A549 (cell line): Measurements from ENCODE around the gene ACOX1. TPM values are rescaled to one million over a fixed set of nuclear protein-coding genes. Genes with fewer than 3 reads are reported as not detected.

Source experiments
- ATAC-seq, 2 experiments: fragments of 200-7000 bp in 1 of 2; fragments of >200 bp in 1 of 2; cut with Nextera tagmentation in 1 of 2; cut with Tn5 transposase in 1 of 2; 3 replicates each; pipeline versions ENCODE4 v1.8.0 to v1.9.1; 2018 to 2020; ENCODE audit warnings: mild to moderate bottlenecking in 1 of 2, moderate library complexity in 1 of 2
- CTCF ChIA-PET: fragments of 300-600 bp; sonication (Branson Sonifier 250); formaldehyde crosslinking; extraction: SDS; loops from one replicate; lab custom pipeline; 2021; ENCODE audit warnings: antibody characterized with exemption, inconsistent platforms; lab: Yijun Ruan, JAX
- POLR2A ChIA-PET: fragments of 350-600 bp; formaldehyde crosslinking; extraction: SDS; loops from one replicate; lab custom pipeline; 2021; ENCODE audit warnings: antibody characterized with exemption, inconsistent platforms; lab: Yijun Ruan, JAX
- DNase-seq, 2 experiments: peaks; one replicate each; pipeline versions ENCODE4 v3.0.0 to v3.0.0-alpha.2; 2011 to 2016; ENCODE audit warnings: low read depth in 1 of 2, low spot score in 1 of 2
- FAIRE-seq: peaks from 2 replicates; lab custom pipeline; 2011; peaks lifted over from hg19 to GRCh38; lab: Jason Lieb, UNC
- H3K27ac ChIP-seq, 2 experiments: fragments of >200 bp; sonication (Bioruptor Twin); formaldehyde crosslinking; 3 replicates each; pipeline ENCODE4 v1.5.1; 2016 to 2017
- H3K4me1 ChIP-seq: fragments of >200 bp; sonication (Bioruptor Twin); formaldehyde crosslinking; 3 replicates; pipeline ENCODE4 v1.6.1; 2016
- H3K4me2 ChIP-seq: fragments of >200 bp; sonication (Bioruptor Twin); formaldehyde crosslinking; 3 replicates; pipeline ENCODE4 v1.6.1; 2016
- H3K4me3 ChIP-seq: fragments of >200 bp; sonication (Bioruptor Twin); formaldehyde crosslinking; 3 replicates; pipeline ENCODE4 v1.5.1; 2016
- H3K9me3 ChIP-seq: fragments of >200 bp; sonication (Bioruptor Twin); formaldehyde crosslinking; 3 replicates; pipeline ENCODE4 v1.6.1; 2016
- ATOH8 ChIP-seq: fragments of 250-450 bp; sonication (Bioruptor Pico); IDR thresholded peaks from 2 replicates; pipeline ENCODE4 v1.5.0; 2020; ENCODE audit warnings: low read depth, mild to moderate bottlenecking, moderate library complexity
- BCL3 ChIP-seq: fragments of >200 bp; sonication (Bioruptor Twin); formaldehyde crosslinking; IDR thresholded peaks from 3 replicates; pipeline ENCODE4 v1.6.1; 2016
- CBX8 ChIP-seq: fragments of 200-600 bp; sonication (generic); IDR thresholded peaks from 2 replicates; pipeline ENCODE4 v1.6.1; 2016
- CHD4 ChIP-seq: fragments of 200-600 bp; sonication (generic); IDR thresholded peaks from 2 replicates; pipeline ENCODE4 v1.6.1; 2016; ENCODE audit warnings: antibody characterized with exemption, mild to moderate bottlenecking, borderline replicate concordance
- CTCF ChIP-seq: fragments of >200 bp; sonication (Bioruptor Twin); formaldehyde crosslinking; IDR thresholded peaks from 3 replicates; pipeline ENCODE4 v1.5.1; 2016
- ELK1 ChIP-seq: fragments of 150-350 bp; IDR thresholded peaks from 2 replicates; pipeline ENCODE4 v1.6.1; 2014; ENCODE audit warnings: low read depth, mild to moderate bottlenecking, low read length
- ESRRA ChIP-seq: fragments of 150-350 bp; IDR thresholded peaks from 2 replicates; pipeline ENCODE4 v1.6.1; 2014; ENCODE audit warnings: mild to moderate bottlenecking, low read length, borderline replicate concordance
- FOXS1 ChIP-seq: fragments of 250-450 bp; sonication (Bioruptor Pico); IDR thresholded peaks from 2 replicates; pipeline ENCODE4 v1.5.0; 2020; ENCODE audit warnings: mild to moderate bottlenecking, moderate library complexity
- GATA3 ChIP-seq: IDR thresholded peaks from 2 replicates; pipeline ENCODE4 v1.6.1; 2012; ENCODE audit warnings: borderline replicate concordance
- HES2 ChIP-seq: fragments of >200 bp; sonication (Bioruptor Twin); formaldehyde crosslinking; IDR thresholded peaks from 2 replicates; pipeline ENCODE4 v1.6.1; 2016
- HEYL ChIP-seq: fragments of 250-450 bp; sonication (Bioruptor Pico); IDR thresholded peaks from 2 replicates; pipeline ENCODE4 v1.8.0; 2021; ENCODE audit warnings: mild to moderate bottlenecking, moderate library complexity
- HOXB13 ChIP-seq: fragments of 250-450 bp; sonication (Bioruptor Pico); IDR thresholded peaks from 2 replicates; pipeline ENCODE4 v1.5.0; 2020; ENCODE audit warnings: low read depth, mild to moderate bottlenecking, moderate library complexity
- HOXB5 ChIP-seq: fragments of 250-450 bp; sonication (Bioruptor Pico); IDR thresholded peaks from 2 replicates; pipeline ENCODE4 v1.5.0; 2020; ENCODE audit warnings: mild to moderate bottlenecking, moderate library complexity
- JUN ChIP-seq, 2 experiments: fragments of >200 bp; sonication (Bioruptor Twin); formaldehyde crosslinking; IDR thresholded peaks; 2 replicates in 1 of 2; 3 replicates in 1 of 2; pipeline ENCODE4 v1.6.1; 2016 to 2017
- KDM1A ChIP-seq: fragments of 200-600 bp; sonication (generic); IDR thresholded peaks from 2 replicates; pipeline ENCODE4 v1.6.1; 2016; ENCODE audit warnings: low read depth, mild to moderate bottlenecking
- KDM5A ChIP-seq: fragments of 200-600 bp; sonication (generic); IDR thresholded peaks from 2 replicates; pipeline ENCODE4 v1.6.1; 2016; ENCODE audit warnings: antibody characterized with exemption, mild to moderate bottlenecking
- MAFK ChIP-seq: fragments of 450-650 bp; IDR thresholded peaks from 2 replicates; pipeline ENCODE4 v1.6.1; 2014; ENCODE audit not compliant: partially characterized antibody
- MAX ChIP-seq: IDR thresholded peaks from 2 replicates; pipeline ENCODE4 v1.6.1; 2012
- MYC ChIP-seq: IDR thresholded peaks from 2 replicates; pipeline ENCODE4 v1.6.1; 2012; ENCODE audit warnings: mild to moderate bottlenecking, inconsistent platforms, low read length, improper control_type of control experiment, borderline replicate concordance
- NFE2L2 ChIP-seq: fragments of 150-350 bp; conservative IDR thresholded peaks from 2 replicates; pipeline ENCODE4 v1.6.1; 2014; ENCODE audit warnings: low read length
- NPAS2 ChIP-seq: fragments of 250-450 bp; sonication (Bioruptor Pico); IDR thresholded peaks from 2 replicates; pipeline ENCODE4 v1.8.0; 2022; ENCODE audit warnings: mild to moderate bottlenecking, moderate library complexity, borderline replicate concordance
- NR3C1 ChIP-seq: fragments of >200 bp; sonication (Bioruptor Twin); formaldehyde crosslinking; IDR thresholded peaks from 3 replicates; pipeline ENCODE4 v1.6.1; 2017
- PHF8 ChIP-seq: fragments of 200-600 bp; sonication (generic); IDR thresholded peaks from 2 replicates; pipeline ENCODE4 v1.6.1; 2016; ENCODE audit warnings: low read depth, mild to moderate bottlenecking, antibody characterized with exemption, moderate library complexity, borderline replicate concordance
- RARB ChIP-seq: fragments of 250-450 bp; sonication (Bioruptor Pico); IDR thresholded peaks from 2 replicates; pipeline ENCODE4 v1.8.0; 2021; ENCODE audit warnings: mild to moderate bottlenecking, moderate library complexity
- RCOR1 ChIP-seq: fragments of 150-350 bp; IDR thresholded peaks from 2 replicates; pipeline ENCODE4 v1.6.1; 2014; ENCODE audit warnings: antibody characterized with exemption, low read length, low read depth
- RFX5 ChIP-seq: fragments of 450-650 bp; IDR thresholded peaks from 2 replicates; pipeline ENCODE4 v1.7.1; 2014; ENCODE audit warnings: antibody characterized with exemption, mild to moderate bottlenecking, moderate library complexity
- RNF2 ChIP-seq: fragments of 200-600 bp; sonication (generic); IDR thresholded peaks from 2 replicates; pipeline ENCODE4 v1.6.1; 2016; ENCODE audit warnings: low read depth, mild to moderate bottlenecking, antibody characterized with exemption, moderate library complexity, borderline replicate concordance
- TFCP2L1 ChIP-seq: fragments of 250-450 bp; sonication (Bioruptor Pico); IDR thresholded peaks from 2 replicates; pipeline ENCODE4 v1.5.0; 2021; ENCODE audit warnings: mild to moderate bottlenecking
- TP53 ChIP-seq: fragments of 250-450 bp; sonication (Bioruptor Pico); IDR thresholded peaks from 2 replicates; pipeline ENCODE4 v1.5.0; 2021; ENCODE audit warnings: mild to moderate bottlenecking, moderate library complexity
- USF2 ChIP-seq: fragments of 450-650 bp; IDR thresholded peaks from 2 replicates; pipeline ENCODE4 v1.6.1; 2014; ENCODE audit warnings: antibody characterized with exemption
- ZNF302 ChIP-seq: fragments of 250-450 bp; sonication (Bioruptor Pico); IDR thresholded peaks from 2 replicates; pipeline ENCODE4 v1.9.0; 2021; ENCODE audit warnings: inconsistent platforms, mild to moderate bottlenecking, moderate library complexity
- ZSCAN20 ChIP-seq: fragments of 250-450 bp; sonication (Bioruptor Pico); IDR thresholded peaks from 2 replicates; pipeline ENCODE4 v1.8.0; 2022; ENCODE audit warnings: mild to moderate bottlenecking, moderate library complexity
- WGBS: methylation state at CpG from one replicate; pipeline ENCODE4 v1.1.6; 2017; ENCODE audit errors: missing lambda C conversion rate; 5-methylcytosine and 5-hydroxymethylcytosine counted together
- polyA plus RNA-seq, 4 experiments: library from polyadenylated mRNA; depleted of rRNA in 3 of 4; stranded (reverse); fragments of >200 nt; fragmentation: RNase III in 1 of 4; extraction: RNeasy Plus Mini Kit Qiagen cat#74134 plus additional on column Dnase treatment in 1 of 4; gene quantifications; 2 replicates in 3 of 4; 3 replicates in 1 of 4; pipeline ENCODE4 v1.2.3, GENCODE V29; 2011 to 2017

The ACOX1 gene
- polyA plus RNA-seq, 2 of the 4 experiments (the other 2 are of a cell fraction) = 17.9 to 31.1 TPM

GRCh38 chr17:76003915-76004314 lies 24.9 kb upstream of the ACOX1 start:
- FAIRE-seq (no peak), DNase-seq (no peak), ATAC-seq (no peak)
- 95% methylated on average over 6 of the region's 6 CpGs for WGBS
- Histone ChIP-seq H3K4me3 (no peak overlapping the region), H3K4me2 (no peak overlapping the region), H3K27ac (no peak overlapping the region), H3K9me3 (no peaks in the 10 kb centered on the region), H3K4me1 (peaks cover 3% of the 10 kb centered on the region; the same call in 1 of the 3 replicates)
- CTCF ChIA-PET = interaction anchor here (0.6 to 24.2 kb wide), 19 partner anchors 8 to 276 kb away, joined by 3 to 408 read pairs (median 7); partner anchors contain the start of genes EVPL, EXOC7, MRPL38 and TRIM65
- POLR2A ChIA-PET = interaction anchor here (0.7 kb wide), 1 partner anchor 138 kb away, joined by 4 read pairs; no protein-coding TSS in a partner anchor
- no peak for TF ChIP-seq PHF8
- no peak for TF ChIP-seq TP53 (CRISPR knock-in tag)
- TF ChIP-seq USF2 = no peak
- no peak for TF ChIP-seq MAX
- TF ChIP-seq NFE2L2 = no peak
- TF ChIP-seq BCL3 = no peak
- TF ChIP-seq JUN (IDR thresholded peaks at IDR 0.05) = no peak
- TF ChIP-seq NPAS2 = no peak
- no peak for TF ChIP-seq ELK1
- TF ChIP-seq GATA3 = no peak
- TF ChIP-seq ZSCAN20 = no peak
- TF ChIP-seq ATOH8 (CRISPR knock-in tag) = no peak
- TF ChIP-seq CTCF = no peak
- TF ChIP-seq FOXS1 (CRISPR knock-in tag) = no peak
- TF ChIP-seq MYC = no peak
- no peak for TF ChIP-seq KDM1A
- no peak for TF ChIP-seq RARB (CRISPR knock-in tag)
- no peak for TF ChIP-seq RNF2
- no peak for TF ChIP-seq RCOR1

- POLR2A ChIA-PET = interaction anchor here (1.5 kb wide), 1 partner anchor 23 kb away, joined by 6 read pairs; the partner anchor contains the start of genes ACOX1 and TEN1
- H3K9me3 ChIP-seq = no peaks in the 10 kb centered on the region
- ATAC-seq (no peak), FAIRE-seq (no peak), DNase-seq (no peak)
- CTCF ChIA-PET = interaction anchor here (1.0 to 24.2 kb wide), 15 partner anchors 13 to 302 kb away, joined by 3 to 408 read pairs (median 5); partner anchors contain the start of genes ACOX1, MRPL38, TEN1 and WBP2
- no peak overlapping the region for H3K27ac ChIP-seq
- WGBS = 97% methylated on average over 12 of the region's 12 CpGs
- no peak overlapping the region for H3K4me3 ChIP-seq
- H3K4me2 ChIP-seq = no peak overlapping the region
- peaks cover 11% of the 10 kb centered on the region; the same call in 2 of the 3 replicates for H3K4me1 ChIP-seq
- TF ChIP-seq KDM5A = no peak
- TF ChIP-seq ESRRA = no peak
- no peak for TF ChIP-seq HEYL
- no peak for TF ChIP-seq CHD4
- TF ChIP-seq PHF8 = no peak
- TF ChIP-seq RFX5 = no peak
- TF ChIP-seq MAFK = no peak
- TF ChIP-seq MYC = no peak
- TF ChIP-seq TFCP2L1 = no peak
- TF ChIP-seq HES2 = no peak
- no peak for TF ChIP-seq ZNF302
- TF ChIP-seq NR3C1 = no peak
- no peak for TF ChIP-seq ZSCAN20
- TF ChIP-seq HOXB13 (CRISPR knock-in tag) = no peak
- no peak for TF ChIP-seq ATOH8 (CRISPR knock-in tag)
- TF ChIP-seq HOXB5 (CRISPR knock-in tag) = no peak
- TF ChIP-seq JUN (IDR thresholded peaks at IDR 0.05) = no peak
- TF ChIP-seq RCOR1 = no peak
- TF ChIP-seq CBX8 = no peak
These were observed 23.1 kb upstream of the ACOX1 start for GRCh38 chr17:76002100-76002499.
